Measurements from ENCODE around the gene IRF8.

Gene IRF8

GRCh38 chr16:85967111-85967510 lies 68.1 kb downstream of the IRF8 start:
- H3K4me3 ChIP-seq (ENCODE audit: low read length) = no peak overlapping the region
- H3K4me1 ChIP-seq (ENCODE audit: low read length) = peaks cover 54% of the 10 kb centered on the region
- no peaks in the 10 kb centered on the region for H3K36me3 ChIP-seq (replicated peaks; ENCODE audit: low read depth, low read length)
- H3K27ac ChIP-seq (ENCODE audit: low read length) = no peak overlapping the region
- H3K9me3 ChIP-seq (ENCODE audit: insufficient read depth, low read length) = no peaks in the 10 kb centered on the region
- H3K27me3 ChIP-seq (ENCODE audit: low read depth, low read length) = peaks cover 35% of the 10 kb centered on the region
- H3K79me2 ChIP-seq (ENCODE audit: low read length) = no peaks in the 10 kb centered on the region
- no peak overlapping the region for H3K4me2 ChIP-seq (ENCODE audit: low read length)
- no peak overlapping the region for H2AFZ ChIP-seq (ENCODE audit: low read depth, low read length)
- no peak overlapping the region for H3K9ac ChIP-seq (ENCODE audit: low read length)
- no peak for TF ChIP-seq CTCF (IDR thresholded peaks at IDR 0.05; ENCODE audit: low read depth, low read length)
- TF ChIP-seq EZH2phosphoT487 (IDR thresholded peaks at IDR 0.05; ENCODE audit: low read depth) = no peak
- H4K20me1 ChIP-seq (ENCODE audit: insufficient read depth, low read length) = no peaks in the 10 kb centered on the region

GRCh38 chr16:85968041-85968920 lies 69.3 kb downstream of the IRF8 start:
- Histone ChIP-seq H3K36me3 (replicated peaks; ENCODE audit: low read depth, low read length) (no peaks in the 10 kb centered on the region), H3K9ac (ENCODE audit: low read length) (no peak overlapping the region), H3K4me3 (ENCODE audit: low read length) (no peak overlapping the region), H4K20me1 (ENCODE audit: insufficient read depth, low read length) (no peaks in the 10 kb centered on the region), H3K4me1 (ENCODE audit: low read length) (peaks cover 50% of the 10 kb centered on the region), H3K4me2 (ENCODE audit: low read length) (no peak overlapping the region), H3K79me2 (ENCODE audit: low read length) (no peaks in the 10 kb centered on the region), H3K27me3 (ENCODE audit: low read depth, low read length) (peaks cover 35% of the 10 kb centered on the region), H3K27ac (ENCODE audit: low read length) (no peak overlapping the region), H3K9me3 (ENCODE audit: insufficient read depth, low read length) (no peaks in the 10 kb centered on the region), H2AFZ (ENCODE audit: low read depth, low read length) (no peak overlapping the region)
- no peak for TF ChIP-seq CTCF (IDR thresholded peaks at IDR 0.05; ENCODE audit: low read depth, low read length)
- no peak for TF ChIP-seq EZH2phosphoT487 (IDR thresholded peaks at IDR 0.05; ENCODE audit: low read depth)

- no peak overlapping the region for H3K9ac ChIP-seq (ENCODE audit: low read length)
- H3K4me2 ChIP-seq (ENCODE audit: low read length) = peak overlapping the region; percentile 62
- H3K79me2 ChIP-seq (ENCODE audit: low read length) = no peaks in the 10 kb centered on the region
- no peaks in the 10 kb centered on the region for H3K36me3 ChIP-seq (replicated peaks; ENCODE audit: low read depth, low read length)
- H3K27me3 ChIP-seq (ENCODE audit: low read depth, low read length) = peaks cover 35% of the 10 kb centered on the region
- no peak overlapping the region for H2AFZ ChIP-seq (ENCODE audit: low read depth, low read length)
- H3K4me3 ChIP-seq (ENCODE audit: low read length) = peak overlapping the region; percentile 14; the same call in 1 of the 2 replicates
- TF ChIP-seq EZH2phosphoT487 (IDR thresholded peaks at IDR 0.05; ENCODE audit: low read depth) (no peak), CTCF (IDR thresholded peaks at IDR 0.05; ENCODE audit: low read depth, low read length) (no peak)
- H3K9me3 ChIP-seq (ENCODE audit: insufficient read depth, low read length) = 0 out of 2 replicates have a peak, but pooled peaks cover 2% of the 10 kb centered on the region
- no peaks in the 10 kb centered on the region for H4K20me1 ChIP-seq (ENCODE audit: insufficient read depth, low read length)
- peaks cover 50% of the 10 kb centered on the region for H3K4me1 ChIP-seq (ENCODE audit: low read length)
- no peak overlapping the region for H3K27ac ChIP-seq (ENCODE audit: low read length)
Measured at GRCh38 chr16:85969159-85969558, 70.2 kb downstream of the IRF8 start.

GRCh38 chr16:85969591-85969990 lies 70.6 kb downstream of the IRF8 start:
- Histone ChIP-seq H2AFZ (ENCODE audit: low read depth, low read length) (no peak overlapping the region), H3K9me3 (ENCODE audit: insufficient read depth, low read length) (0 out of 2 replicates have a peak, but pooled peaks cover 5% of the 10 kb centered on the region)

More at GRCh38 chr16:85969591-85969990, 70.6 kb downstream of the IRF8 start:
- Histone ChIP-seq H3K27me3 (ENCODE audit: low read depth, low read length) (peaks cover 37% of the 10 kb centered on the region), H3K27ac (ENCODE audit: low read length) (no peak overlapping the region), H3K79me2 (ENCODE audit: low read length) (no peaks in the 10 kb centered on the region), H3K4me3 (ENCODE audit: low read length) (peak overlapping the region; percentile 14; the same call in 1 of the 2 replicates), H3K4me1 (ENCODE audit: low read length) (peaks cover 50% of the 10 kb centered on the region), H3K9ac (ENCODE audit: low read length) (no peak overlapping the region), H4K20me1 (ENCODE audit: insufficient read depth, low read length) (no peaks in the 10 kb centered on the region), H3K36me3 (replicated peaks; ENCODE audit: low read depth, low read length) (no peaks in the 10 kb centered on the region), H3K4me2 (ENCODE audit: low read length) (peak overlapping the region; percentile 62)
- TF ChIP-seq CTCF (IDR thresholded peaks at IDR 0.05; ENCODE audit: low read depth, low read length) (no peak), EZH2phosphoT487 (IDR thresholded peaks at IDR 0.05; ENCODE audit: low read depth) (no peak)

Measured in OCI-LY3 (cell line).